Adrenal gland (tissue), 5 donors: ENCODE data around the gene MFAP3.

Source experiments
- CTCF ChIP-seq, 6 experiments: fragments of 450-650 bp in 4 of 6; fragments of 200-600 bp in 2 of 6; sonication (generic) in 1 of 6; IDR thresholded peaks; 1 replicate in 5 of 6; 2 replicates in 1 of 6; pipeline versions ENCODE4 v1.5.1 to v1.8.0; 2016 to 2021; ENCODE audit warnings: antibody characterized with exemption in 6 of 6, mild to moderate bottlenecking in 2 of 6, moderate library complexity in 1 of 6
- POLR2A ChIP-seq, 2 donors: fragments of 450-650 bp; IDR thresholded peaks; one replicate each; pipeline ENCODE4 v1.6.1; 2017; ENCODE audit warnings: antibody characterized with exemption in 2 of 2, mild to moderate bottlenecking in 2 of 2, moderate library complexity in 1 of 2
- donor health status: DM: no; HTN: no; CAD: no.

DNA sequence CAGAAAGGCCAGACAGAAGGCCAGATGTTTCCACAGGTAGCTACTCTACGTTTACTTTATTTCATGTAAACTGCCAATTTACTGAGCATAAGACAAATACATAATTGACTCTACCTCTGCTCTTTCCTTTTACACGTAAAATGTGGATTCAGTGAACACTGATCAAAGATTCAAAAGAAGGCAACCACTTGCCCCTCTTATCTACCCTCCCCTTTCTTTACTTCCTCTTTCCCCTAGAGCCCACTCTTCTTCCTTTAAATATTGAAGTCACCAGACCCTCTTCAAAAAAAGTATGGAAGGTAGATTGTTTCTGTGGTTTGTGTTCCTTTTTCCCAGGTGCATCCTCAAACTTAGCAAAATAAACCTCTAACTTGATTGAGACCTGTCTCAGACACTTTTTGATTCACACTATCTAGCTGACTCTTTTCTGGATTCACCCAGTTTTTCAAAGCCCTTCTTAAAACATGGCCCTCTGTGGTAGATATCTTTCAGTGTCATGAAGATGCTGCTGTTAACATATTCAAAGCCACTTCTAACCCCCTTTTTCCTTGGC lies 6.8 kb upstream of the MFAP3 start:
- TF ChIP-seq CTCF (IDR thresholded peaks at IDR 0.05), result no peak
- no peak for TF ChIP-seq POLR2A (IDR thresholded peaks at IDR 0.05)
